Occipital lobe (tissue), 2 donors: Measurements from ENCODE around the gene KRTAP23-1. TPM values are rescaled to one million over a fixed set of nuclear protein-coding genes. Genes with fewer than 3 reads are reported as not detected.

Experiments used
- DNase-seq: peaks from one replicate; lab custom pipeline; 2025; lab: John Stamatoyannopoulos, UW
- total RNA-seq: library from RNA; depleted of rRNA; stranded (reverse); fragments of >200 nt; gene quantifications from one replicate; pipeline ENCODE4 v1.2.3, GENCODE V29; 2014

KRTAP23-1 gene, protein sequence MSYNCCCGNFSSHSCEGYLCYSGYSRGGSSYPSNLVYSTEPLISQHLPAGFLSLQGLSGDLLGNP
- not detected for total RNA-seq

DNA sequence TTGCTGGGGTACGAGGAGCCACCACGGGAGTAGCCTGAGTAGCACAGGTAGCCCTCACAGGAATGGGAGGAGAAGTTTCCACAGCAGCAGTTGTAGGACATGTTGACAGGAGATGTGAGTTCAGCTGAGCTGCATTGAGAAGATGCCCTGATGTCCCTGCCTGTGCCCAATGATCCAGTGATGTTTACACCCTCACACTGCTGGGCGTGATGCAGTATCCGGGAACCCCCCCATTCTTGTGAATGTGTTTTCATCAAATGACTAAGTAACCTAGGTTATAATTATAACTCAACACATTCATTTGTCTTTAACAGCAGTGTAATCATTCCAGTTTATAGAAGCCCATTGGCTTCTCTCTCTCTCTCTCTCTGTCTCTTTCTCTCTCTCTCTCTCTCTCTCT lies at the start of gene KRTAP23-1:
KRTAP23-1 (minus strand) TSS at position 101 of the 400 bp plus-strand sequence; CDS start at position 101, 0 bp downstream.
- DNase-seq, result no peak

DNA sequence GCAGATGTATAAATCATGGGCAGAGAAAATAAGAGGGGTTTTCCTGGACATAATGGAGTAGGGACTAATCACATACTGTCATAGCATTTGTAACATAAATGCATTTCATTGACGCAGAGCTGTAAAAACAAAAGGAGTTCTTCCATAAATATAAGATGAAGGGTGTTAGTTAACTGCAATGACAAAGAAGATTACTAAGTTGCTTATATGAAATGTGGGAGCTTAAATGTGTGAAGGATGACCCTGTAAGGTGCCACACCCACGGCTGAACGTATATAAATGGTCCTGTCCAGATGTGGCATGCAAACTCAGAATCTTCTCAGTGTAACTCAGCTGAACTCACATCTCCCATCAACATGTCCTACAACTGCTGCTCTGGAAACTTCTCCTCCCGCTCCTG lies 47.3 kb upstream of the KRTAP23-1 start, which contains the start of gene KRTAP13-1:
KRTAP13-1 (plus strand) TSS at position 301 of the 400 bp plus-strand sequence; CDS start at position 357, 56 bp downstream.
- DNase-seq, result no peak

DNA sequence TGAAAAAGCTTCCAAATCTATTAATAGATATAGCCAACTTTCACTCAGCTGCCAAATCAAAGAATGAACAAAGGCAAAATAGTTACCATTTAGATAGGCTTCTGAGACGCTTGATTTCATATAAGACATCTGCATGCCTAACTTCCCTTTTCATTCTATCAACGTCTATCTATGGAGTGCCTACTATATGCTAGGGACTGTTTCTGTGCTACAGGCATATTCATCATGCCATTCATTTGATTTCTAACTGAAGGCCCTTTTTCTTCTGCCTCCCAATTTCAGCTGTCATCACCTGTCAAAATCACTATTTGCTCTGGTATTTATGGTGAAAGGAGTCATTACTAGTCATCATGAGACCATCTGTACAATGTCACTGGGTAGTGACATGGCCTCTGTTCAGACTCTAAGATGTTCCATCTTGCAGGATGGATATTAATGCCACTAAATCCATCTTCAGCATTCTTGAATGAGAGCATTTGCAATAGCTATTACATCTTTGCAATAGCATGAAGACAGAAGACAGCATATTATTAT lies 43.2 kb upstream of the KRTAP23-1 start:
- DNase-seq, result no peak

DNA sequence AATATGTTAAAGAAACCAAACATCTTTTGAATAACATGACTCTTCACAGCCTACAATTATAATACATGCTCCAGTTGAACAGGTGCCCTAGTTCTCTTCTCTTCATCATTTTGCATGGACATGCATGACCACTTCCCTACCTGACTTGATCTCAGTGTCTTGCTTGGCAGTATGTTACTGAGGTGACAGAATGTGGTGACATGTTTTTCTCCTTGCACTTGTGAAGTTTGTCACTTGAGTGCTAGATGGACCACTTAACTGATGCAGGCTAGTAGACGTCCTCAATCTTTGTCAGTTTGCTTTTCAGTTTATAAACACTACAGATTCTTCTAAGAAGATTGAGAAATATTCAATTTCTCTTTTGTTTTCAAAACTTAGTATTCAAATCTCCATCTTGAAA lies 33.8 kb upstream of the KRTAP23-1 start:
- DNase-seq, result no peak

DNA sequence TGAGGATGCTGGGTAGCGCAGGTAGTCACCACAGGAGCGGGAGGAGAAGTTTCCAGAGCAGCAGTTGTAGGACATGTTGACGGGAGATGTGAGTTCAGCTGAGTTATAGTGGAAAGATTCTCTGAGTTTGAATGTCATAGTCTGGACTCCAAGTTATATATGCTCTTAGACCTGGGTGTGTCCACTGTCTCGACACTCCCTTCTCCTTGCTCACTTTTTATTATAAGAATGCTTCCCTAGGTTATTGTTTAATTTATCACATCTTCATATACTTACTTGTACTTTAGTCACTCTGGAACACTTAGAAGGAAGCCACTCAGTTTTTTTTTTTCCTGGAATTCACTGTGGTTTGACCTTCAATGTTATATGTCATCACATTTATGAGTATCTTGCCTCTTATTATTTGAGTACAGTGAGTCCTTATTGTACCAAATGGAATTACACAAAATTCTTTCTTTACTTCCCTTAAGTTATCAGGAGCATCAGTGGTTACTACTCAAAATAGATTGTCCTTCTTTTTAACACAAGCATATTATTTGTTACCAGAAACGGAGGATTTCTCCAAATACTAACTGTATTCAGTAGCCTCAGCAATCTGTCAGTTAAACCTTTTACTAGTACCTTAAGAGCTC lies 23.8 kb upstream of the KRTAP23-1 start, which contains the start of gene KRTAP13-2:
KRTAP13-2 (minus strand) TSS at position 133 of the 632 bp plus-strand sequence; CDS start at position 75, 58 bp downstream.
- DNase-seq, result no peak

DNA sequence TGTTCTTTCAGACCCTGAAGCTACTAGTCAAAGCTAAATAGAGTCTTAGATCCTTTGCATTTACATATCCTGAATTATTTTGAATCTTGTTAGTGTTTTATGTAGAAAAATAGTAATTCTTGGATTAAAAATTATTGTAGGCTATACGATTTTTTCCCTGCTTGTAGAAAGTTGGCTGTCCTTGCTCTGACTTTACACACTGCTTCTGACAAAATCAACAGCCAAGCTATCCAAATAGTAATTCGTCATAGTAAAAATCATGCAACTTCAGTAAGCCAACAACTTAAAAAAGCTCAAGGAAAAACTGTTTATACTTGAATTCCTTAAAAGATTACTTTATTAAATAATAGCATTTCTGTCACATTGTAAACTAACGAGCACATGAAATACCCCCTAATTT lies 7.5 kb upstream of the KRTAP23-1 start:
- no peak for DNase-seq

DNA sequence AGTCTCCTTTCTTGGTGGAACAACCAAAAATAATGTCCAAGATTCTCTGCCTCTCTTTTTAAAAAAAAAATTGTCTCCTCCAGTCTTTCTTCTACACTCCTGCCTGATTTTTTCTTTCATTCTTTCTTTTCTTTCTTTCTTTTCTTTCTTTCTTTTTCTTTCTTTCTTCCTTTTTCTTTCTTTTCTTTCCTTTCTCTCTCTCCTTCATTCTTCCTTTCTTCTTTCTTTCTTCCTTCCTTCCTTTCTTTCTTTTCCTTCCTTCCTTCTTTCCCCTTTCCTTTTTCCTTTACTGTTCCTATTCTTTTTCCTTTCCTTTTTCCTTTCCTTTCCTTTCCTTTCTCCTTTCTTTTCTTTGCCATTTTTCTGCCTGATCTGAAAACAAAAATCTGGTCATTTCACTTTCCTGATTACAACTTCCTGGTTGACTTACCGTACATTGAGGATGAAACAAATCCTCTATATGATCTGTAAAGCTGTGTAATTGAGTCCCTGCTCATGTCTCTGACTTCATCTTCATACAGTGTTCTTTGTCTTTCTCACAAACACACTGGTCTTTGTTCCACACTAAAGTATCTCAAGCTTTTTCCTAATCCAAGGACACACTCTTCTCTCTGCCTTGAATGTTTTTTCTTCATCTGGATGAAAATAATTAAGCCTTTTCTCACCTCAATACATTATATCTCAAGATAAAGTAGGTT lies 6.1 kb upstream of the KRTAP23-1 start:
- no peak for DNase-seq

DNA sequence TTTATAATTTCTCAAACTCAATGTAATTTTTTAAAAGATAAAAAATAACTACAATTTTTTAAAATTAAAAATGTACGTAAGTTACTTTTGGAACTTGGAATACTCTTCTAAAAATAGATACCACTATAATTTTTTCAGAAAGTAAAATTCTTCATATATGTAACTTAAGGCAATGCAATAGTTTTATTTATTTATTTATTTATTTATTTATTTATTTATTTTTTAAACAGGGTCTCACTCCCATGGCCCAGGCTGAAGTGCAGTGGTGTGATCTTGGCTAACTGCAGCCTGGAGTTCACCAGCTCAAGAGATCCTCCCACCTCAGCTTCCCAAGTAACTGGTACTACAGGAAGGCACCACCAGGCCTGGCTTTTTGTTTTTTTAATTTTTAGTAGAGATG lies 3.1 kb upstream of the KRTAP23-1 start:
- no peak for DNase-seq

DNA sequence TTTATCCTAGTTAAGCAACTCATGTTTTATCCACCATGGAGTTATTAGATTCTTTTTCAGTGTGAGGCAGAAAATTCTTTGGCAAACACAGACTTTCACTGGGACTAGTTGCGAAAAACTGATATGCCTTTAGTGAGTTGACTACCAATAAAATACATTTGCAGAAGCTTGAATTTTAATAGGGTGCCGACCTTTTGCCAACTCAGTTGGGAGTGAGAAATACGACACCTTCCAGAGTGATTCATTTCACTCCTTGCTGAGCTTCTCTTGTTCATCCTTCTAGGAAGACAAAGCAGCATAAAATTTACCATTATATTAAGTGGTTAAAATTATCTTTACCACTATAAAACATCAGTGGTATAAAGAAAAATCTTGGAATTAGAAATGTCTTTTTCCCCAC lies 1.2 kb upstream of the KRTAP23-1 start:
- no peak for DNase-seq

DNA sequence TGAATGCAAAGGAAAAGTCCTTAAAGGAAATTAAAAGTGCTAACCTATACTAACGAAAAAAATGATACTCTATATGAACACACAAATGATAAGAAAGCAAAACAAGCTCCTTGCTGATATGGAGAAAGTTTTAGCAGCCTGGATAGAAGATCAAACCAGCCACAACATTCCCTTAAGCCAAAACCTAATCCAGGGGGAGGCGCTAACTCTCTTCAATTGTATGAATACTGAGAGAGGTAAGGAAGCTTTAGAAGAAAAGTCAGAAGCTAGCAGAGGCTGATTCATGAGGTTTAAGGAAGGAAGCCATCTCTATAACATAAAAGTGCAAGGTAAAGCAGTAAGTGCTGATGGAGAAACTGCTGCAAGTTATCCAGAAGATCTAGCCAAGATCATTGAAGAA lies 3.4 kb downstream of the KRTAP23-1 start:
- no peak for DNase-seq

DNA sequence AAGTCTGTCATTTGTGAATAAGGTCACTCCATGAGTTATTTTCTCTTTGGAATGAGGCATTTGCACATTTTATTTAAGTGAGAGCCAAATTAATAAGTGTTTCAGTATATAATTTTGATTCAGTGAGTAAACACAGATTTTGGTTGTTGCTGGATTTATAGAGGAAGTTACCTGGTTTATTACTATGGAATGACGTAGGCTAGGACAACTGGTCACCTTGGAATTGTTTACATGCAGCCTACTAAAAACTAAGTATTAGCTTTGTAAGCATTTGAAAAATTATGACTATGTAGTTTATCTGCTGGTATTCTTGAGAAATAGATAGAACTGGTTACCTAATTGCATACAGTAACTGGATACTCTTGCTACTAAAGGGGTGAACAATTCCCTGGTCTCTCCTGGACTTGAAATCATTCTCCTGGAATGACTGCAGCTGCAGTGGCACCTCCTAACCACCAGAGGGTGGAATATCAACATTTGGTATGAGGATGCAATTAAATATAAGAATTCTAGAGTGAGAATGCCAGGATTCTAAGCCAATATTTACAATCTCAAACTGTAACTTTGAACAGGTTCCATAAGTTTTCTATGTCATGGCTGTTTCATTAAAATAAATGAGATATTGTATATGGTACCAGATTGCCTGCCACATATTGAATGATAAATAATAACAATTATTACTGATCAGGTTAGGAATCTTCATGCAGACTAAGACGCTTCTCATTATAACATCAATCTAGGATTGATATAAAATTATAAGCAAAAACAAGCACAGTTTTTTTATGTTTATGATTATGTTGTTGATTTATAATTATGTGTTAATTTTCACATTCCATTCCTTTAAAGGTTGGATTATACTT lies 7.5 kb downstream of the KRTAP23-1 start:
- DNase-seq, result no peak

DNA sequence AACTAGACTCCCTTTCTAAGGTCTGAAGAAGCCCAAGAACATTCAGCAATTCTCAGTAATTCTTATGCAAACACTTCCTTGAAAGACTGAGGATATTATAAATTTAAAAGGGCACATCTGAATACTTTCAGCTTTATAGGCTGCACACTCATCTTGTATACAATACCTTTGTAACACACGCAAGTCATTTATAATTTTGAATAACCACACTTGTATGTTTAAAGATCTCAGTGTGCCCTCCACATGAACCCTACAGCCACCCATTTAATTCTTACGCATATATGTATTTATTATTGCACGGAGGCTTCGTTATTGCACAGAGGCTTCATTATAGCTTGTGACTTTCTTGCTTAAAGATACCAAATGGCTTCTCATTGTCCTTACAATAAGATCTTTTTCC lies 9.7 kb downstream of the KRTAP23-1 start:
- DNase-seq, result no peak

DNA sequence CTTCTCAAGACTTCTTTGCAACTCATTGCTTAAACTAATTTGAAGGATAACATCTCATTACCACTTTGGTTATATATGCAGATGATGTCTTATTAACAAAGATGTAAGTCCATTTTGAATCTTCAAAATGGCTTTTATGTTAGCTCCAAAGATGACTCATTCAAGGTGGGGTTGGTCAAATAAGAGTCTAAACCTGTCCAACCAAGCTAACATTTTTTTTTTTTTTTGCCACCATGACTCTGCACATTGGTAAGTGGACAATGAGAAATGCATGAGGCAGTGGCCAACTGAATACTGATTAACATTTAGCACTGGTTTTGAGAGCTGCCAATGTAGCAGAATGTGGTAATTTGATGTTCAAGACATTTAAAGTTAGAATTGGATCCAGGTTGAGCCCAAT lies 10.6 kb downstream of the KRTAP23-1 start:
- no peak for DNase-seq

DNA sequence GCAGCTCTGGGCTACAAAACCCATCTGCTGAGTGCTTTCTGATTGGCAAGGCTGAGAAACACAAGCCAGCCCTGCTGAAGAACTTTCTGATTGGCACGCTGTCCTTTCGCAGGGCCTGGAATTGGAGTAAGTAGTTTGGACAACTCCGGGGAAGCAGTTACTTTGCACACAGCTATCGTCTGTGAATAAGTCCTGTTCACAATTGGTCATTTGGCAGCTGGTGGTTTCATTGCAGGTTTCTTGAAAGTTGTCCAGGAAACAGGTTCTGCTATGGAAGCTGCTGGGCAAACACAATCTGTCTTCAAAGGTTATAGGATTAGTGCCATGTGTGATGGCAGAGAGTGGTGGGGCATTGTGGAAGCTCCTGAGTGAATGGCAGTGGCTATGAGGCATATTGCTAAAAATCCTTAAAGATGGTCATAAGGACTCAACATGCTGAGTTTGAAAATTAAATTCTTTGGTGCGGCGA lies 11.1 kb downstream of the KRTAP23-1 start, which contains the start of gene KRTAP27-1:
KRTAP27-1 (minus strand) TSS at position 419 of the 469 bp plus-strand sequence; CDS start at position 393, 26 bp downstream.
- no peak for DNase-seq

DNA sequence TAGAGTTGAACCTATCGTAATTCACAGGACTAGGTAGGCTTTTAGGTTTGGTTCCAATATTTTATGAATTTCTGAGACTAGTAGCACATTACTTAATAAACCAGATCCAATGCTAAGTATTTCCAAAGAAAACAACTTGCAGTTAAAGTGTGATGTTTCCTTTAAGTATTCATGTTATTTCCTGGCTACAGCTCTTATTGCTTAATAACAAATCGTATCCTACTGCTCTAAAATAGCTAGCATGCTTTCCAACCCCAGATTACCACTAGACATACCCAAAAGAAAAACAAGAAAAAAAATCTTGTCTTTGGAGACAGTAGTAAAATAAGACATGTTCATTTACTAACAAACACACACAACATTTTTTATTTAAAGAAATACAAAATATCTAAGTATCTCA lies 11.8 kb downstream of the KRTAP23-1 start:
- no peak for DNase-seq

DNA sequence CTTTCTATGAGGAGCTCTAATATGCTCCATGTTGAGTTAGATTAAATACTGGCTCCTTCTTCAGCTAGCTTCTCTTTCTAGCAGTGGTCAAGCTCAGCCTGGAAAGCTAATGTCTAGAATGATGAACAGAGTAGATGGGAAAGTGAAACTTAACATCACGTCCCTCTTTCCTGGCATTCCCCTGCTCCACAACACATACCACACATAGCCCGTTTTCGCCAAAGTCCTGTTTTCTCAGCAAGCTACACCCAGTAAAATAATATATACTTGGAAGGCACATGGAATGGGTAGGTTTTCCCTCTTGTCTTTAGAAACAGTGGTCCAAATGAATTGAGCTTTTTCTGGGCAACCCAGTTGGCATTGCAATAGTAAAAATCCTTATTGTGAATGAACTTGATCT lies 14.7 kb downstream of the KRTAP23-1 start:
- no peak for DNase-seq

DNA sequence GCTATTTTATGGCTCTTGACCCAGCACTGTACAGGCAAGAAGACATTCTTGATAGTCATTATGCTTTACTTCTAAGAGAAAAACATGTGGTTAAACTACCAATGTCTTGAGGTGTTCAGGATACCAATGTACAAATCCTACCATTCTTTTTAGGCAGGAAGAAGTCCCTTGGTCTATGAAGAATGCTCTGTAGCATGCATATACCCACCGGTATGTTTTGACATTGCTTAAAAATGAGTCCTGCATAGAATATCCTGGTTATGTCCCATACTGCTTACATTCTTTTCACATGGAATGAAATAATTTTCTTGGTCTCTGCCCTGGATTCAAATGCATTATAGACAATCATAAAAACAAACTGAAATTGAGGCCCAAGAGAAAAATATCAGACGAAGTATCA lies 15.7 kb downstream of the KRTAP23-1 start:
- DNase-seq, result no peak

DNA sequence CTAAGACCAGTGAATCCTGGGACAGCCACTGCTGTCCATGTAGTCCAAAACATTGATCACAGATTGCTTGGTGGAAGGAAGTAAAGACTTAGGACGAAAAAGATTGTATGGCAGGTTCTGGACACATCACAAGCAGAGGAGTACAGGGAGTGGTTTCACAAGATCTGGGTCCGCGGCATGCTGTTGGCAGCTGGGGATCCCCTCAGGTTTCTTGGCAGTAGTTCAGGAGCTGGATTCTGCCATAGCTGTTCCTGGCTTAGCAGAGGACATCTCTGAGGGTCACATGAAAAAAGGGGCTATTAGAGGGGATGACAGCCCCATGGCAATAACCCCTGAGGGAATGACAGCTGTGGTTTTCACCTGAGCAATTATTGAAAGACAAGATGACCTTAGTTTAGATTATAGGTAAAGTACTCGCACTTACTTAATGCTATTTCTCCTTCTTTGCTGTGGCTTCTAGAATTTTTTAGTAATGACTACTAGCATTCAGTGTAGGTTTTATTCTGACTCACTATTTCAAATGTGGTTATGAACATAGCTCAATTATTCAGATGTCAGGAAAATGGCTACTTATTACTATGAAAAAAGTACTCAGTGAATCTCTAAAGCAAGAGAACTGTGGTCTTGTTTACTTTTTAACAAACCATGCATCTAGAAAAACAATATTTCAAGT lies 19.1 kb downstream of the KRTAP23-1 start:
- no peak for DNase-seq

DNA sequence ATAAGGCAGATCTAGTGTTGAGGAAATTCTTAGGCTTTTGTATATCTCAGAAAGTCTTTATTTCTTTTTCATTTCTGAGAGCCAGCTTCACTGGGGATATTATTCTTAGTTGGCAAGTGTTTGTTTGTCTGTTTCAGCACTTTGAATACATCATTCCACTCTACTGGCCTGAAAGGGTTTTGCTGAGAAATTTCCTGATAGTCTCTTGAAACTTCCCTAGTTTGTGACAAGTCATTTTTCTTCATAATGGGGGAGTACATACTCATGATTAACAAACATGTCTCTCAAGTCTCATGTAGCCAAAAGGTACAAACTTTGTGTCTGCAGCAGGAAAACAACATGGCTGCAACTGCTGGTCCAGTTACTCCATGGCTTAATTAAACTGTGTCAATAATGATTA lies 22.0 kb downstream of the KRTAP23-1 start:
- DNase-seq, result no peak

DNA sequence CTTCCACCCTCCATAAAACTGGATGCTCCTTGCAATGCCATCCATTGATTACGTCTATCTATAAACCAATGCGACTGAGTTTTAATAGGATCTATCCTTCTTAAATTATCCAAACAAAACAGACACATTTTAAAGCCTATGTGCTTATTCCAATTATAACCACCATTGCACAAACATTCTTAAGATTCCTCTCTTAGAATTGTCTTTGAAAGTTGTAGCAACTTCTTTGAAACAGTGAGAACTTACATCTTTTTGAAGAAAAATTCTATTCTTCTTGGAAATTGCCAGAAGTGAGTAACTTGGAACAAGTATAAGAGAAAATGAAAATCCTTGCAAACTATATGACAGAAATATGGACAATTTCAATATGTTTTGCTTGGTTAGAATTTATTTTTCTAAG lies 28.2 kb downstream of the KRTAP23-1 start, which contains the start of gene KRTAP26-1:
KRTAP26-1 (minus strand) TSS at position 101 of the 400 bp plus-strand sequence. CDS start 280 bp downstream, outside the sequence.
- DNase-seq, result no peak

DNA sequence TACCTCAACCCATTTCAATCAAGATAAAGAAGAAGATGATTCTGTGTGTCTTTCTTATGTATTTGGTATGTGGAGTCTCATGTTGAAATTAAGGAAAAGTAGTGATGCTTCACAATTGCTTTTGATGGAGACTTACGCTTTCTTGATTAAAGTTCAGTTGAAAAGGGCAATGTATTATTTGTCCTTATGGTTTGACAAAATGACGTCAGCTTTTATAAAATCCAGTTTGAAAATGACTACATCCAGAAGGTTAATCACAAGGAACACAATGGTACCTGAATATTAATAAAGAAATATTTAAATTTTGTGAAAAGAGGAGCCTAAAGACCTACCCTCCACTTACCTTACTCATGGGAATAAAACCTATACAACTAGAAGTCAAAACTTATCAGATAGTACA lies 32.7 kb downstream of the KRTAP23-1 start:
- no peak for DNase-seq
